Fibroblast of skin of scalp (primary cell): ENCODE results near the gene KIF3A.

Source experiments
- DNase-seq: peaks from one replicate; pipeline ENCODE4 v3.0.0-alpha.2; 2013

KIF3A gene

GRCh38 chr5:132753135-132753987, 16.0 kb upstream of the KIF3A start:
- DNase-seq, result no peak

GRCh38 chr5:132752581-132753125, 15.3 kb upstream of the KIF3A start:
- DNase-seq, result no peak

- DNase-seq, result no peak
These were observed 14.7 kb upstream of the KIF3A start for GRCh38 chr5:132751971-132752580.

GRCh38 chr5:132751444-132751843, 14.1 kb upstream of the KIF3A start:
- DNase-seq, result peak; percentile 77

- no peak for DNase-seq
These were observed 13.3 kb upstream of the KIF3A start for GRCh38 chr5:132750471-132751230.

GRCh38 chr5:132749506-132749905, 12.2 kb upstream of the KIF3A start:
- no peak for DNase-seq

- no peak for DNase-seq
These were observed 11.2 kb upstream of the KIF3A start for GRCh38 chr5:132748522-132749000.

GRCh38 chr5:132747616-132748440, 10.5 kb upstream of the KIF3A start:
- no peak for DNase-seq

GRCh38 chr5:132746954-132747615, 9.7 kb upstream of the KIF3A start, which contains the start of gene CCNI2:
Gene CCNI2, plus strand, starts transcription at chr5:132747426. Its CDS starts 70 bp downstream, at chr5:132747496.
- DNase-seq, result no peak

GRCh38 chr5:132746592-132746953, 9.2 kb upstream of the KIF3A start:
- DNase-seq, result no peak

GRCh38 chr5:132744659-132745058, 7.3 kb upstream of the KIF3A start:
- DNase-seq, result no peak

- no peak for DNase-seq
These were observed 5.3 kb upstream of the KIF3A start for GRCh38 chr5:132742626-132743025.

- no peak for DNase-seq
These were observed 4.8 kb upstream of the KIF3A start for GRCh38 chr5:132742158-132742557.

- DNase-seq, result no peak
These were observed 1.9 kb upstream of the KIF3A start for GRCh38 chr5:132739232-132739631.

- no peak for DNase-seq
These were observed 786 bp upstream of the KIF3A start for GRCh38 chr5:132737982-132738681.

GRCh38 chr5:132734687-132735086, 2.7 kb downstream of the KIF3A start:
- no peak for DNase-seq

GRCh38 chr5:132733499-132734148, 3.7 kb downstream of the KIF3A start:
- DNase-seq, result no peak

- DNase-seq, result no peak
These were observed 7.5 kb downstream of the KIF3A start for GRCh38 chr5:132729896-132730295.

- DNase-seq, result no peak
These were observed 11.6 kb downstream of the KIF3A start for GRCh38 chr5:132725745-132726144.
